ENCODE data around the gene MT3. TPM values are rescaled to one million over a fixed set of nuclear protein-coding genes. Genes with fewer than 3 reads are reported as not detected.

Gene MT3
- total and polyA plus RNA-seq, 2 of the 13 experiments (the other 11 are each of a cell fraction or from before 2014, with no cell fraction given): not detected

- TF ChIP-seq ZNF644 (CRISPR knock-in tag; IDR thresholded peaks at IDR 0.05; ENCODE audit: low read depth) (peak; percentile 60; the same call in 1 of the 2 replicates), SMAD9 (CRISPR knock-in tag; IDR thresholded peaks at IDR 0.05) (no peak), GATAD1 (CRISPR knock-in tag; IDR thresholded peaks at IDR 0.05) (no peak; the same call in 1 of the 2 replicates), TBP (CRISPR knock-in tag; IDR thresholded peaks at IDR 0.05) (no peak; the same call in 1 of the 2 replicates), RBAK (CRISPR knock-in tag; IDR thresholded peaks at IDR 0.05) (no peak), HNF4A (CRISPR knock-in tag; IDR thresholded peaks at IDR 0.05) (no peak), ATF3 (CRISPR knock-in tag; IDR thresholded peaks at IDR 0.05) (peak; percentile 93), ZBTB2 (CRISPR knock-in tag; IDR thresholded peaks at IDR 0.05; ENCODE audit: low read depth) (peak; percentile 41; the same call in 1 of the 2 replicates), LBX2 (CRISPR knock-in tag; IDR thresholded peaks at IDR 0.05; ENCODE audit: borderline replicate concordance) (peak; percentile 37), NR2F1 (CRISPR knock-in tag; IDR thresholded peaks at IDR 0.05) (no peak), ZFYVE20 (CRISPR knock-in tag; IDR thresholded peaks at IDR 0.05; ENCODE audit: borderline replicate concordance, low read depth) (no peak), ZNF558 (CRISPR knock-in tag; IDR thresholded peaks at IDR 0.05; ENCODE audit: borderline replicate concordance) (no peak; the same call in 1 of the 2 replicates), TEAD2 (CRISPR knock-in tag; IDR thresholded peaks at IDR 0.05) (no peak), ZNF496 (CRISPR knock-in tag; IDR thresholded peaks at IDR 0.05; ENCODE audit: insufficient replicate concordance) (no peak), ZNF329 (CRISPR knock-in tag; IDR thresholded peaks at IDR 0.05; ENCODE audit: low read depth) (peak; percentile 77), YY1 (IDR thresholded peaks at IDR 0.05; ENCODE audit: insufficient read depth, insufficient replicate concordance, low read depth, low read length) (peak; percentile 78), EZH2 (conservative IDR thresholded peaks at IDR 0.05; ENCODE audit: low read depth, low read length) (no peak), CREB3 (CRISPR knock-in tag; IDR thresholded peaks at IDR 0.05) (peak; percentile 82), ZSCAN22 (CRISPR knock-in tag; IDR thresholded peaks at IDR 0.05) (no peak), SP1 (IDR thresholded peaks at IDR 0.05) (no peak), SP1 (CRISPR knock-in tag; IDR thresholded peaks at IDR 0.05) (peak; percentile 67; the same call in 1 of the 2 replicates), SIX1 (CRISPR knock-in tag; IDR thresholded peaks at IDR 0.05; ENCODE audit: borderline replicate concordance) (no peak; the same call in 1 of the 2 replicates), SP4 (CRISPR knock-in tag; IDR thresholded peaks at IDR 0.05) (peak; percentile 72)
- TF ChIP-seq, protein P1, sequence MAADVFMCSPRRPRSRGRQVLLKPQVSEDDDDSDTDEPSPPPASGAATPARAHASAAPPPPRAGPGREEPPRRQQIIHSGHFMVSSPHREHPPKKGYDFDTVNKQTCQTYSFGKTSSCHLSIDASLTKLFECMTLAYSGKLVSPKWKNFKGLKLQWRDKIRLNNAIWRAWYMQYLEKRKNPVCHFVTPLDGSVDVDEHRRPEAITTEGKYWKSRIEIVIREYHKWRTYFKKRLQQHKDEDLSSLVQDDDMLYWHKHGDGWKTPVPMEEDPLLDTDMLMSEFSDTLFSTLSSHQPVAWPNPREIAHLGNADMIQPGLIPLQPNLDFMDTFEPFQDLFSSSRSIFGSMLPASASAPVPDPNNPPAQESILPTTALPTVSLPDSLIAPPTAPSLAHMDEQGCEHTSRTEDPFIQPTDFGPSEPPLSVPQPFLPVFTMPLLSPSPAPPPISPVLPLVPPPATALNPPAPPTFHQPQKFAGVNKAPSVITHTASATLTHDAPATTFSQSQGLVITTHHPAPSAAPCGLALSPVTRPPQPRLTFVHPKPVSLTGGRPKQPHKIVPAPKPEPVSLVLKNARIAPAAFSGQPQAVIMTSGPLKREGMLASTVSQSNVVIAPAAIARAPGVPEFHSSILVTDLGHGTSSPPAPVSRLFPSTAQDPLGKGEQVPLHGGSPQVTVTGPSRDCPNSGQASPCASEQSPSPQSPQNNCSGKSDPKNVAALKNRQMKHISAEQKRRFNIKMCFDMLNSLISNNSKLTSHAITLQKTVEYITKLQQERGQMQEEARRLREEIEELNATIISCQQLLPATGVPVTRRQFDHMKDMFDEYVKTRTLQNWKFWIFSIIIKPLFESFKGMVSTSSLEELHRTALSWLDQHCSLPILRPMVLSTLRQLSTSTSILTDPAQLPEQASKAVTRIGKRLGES (CRISPR knock-in tag; IDR thresholded peaks at IDR 0.05; ENCODE audit: borderline replicate concordance): 0 out of 2 replicates have a peak, but pooled peaks have one; percentile 7
Observed at GRCh38 chr16:56608043-56608875, 18.9 kb downstream of the MT3 start, which contains the start of gene MT2A (continued).

Data from HepG2 (cell line).